ENCODE results near the gene NBEA. TPM values are rescaled to one million over a fixed set of nuclear protein-coding genes. Genes with fewer than 3 reads are reported as not detected.

Gene NBEA
- total RNA-seq, 1 donor from 2014 or later = 3.9 TPM

DNA sequence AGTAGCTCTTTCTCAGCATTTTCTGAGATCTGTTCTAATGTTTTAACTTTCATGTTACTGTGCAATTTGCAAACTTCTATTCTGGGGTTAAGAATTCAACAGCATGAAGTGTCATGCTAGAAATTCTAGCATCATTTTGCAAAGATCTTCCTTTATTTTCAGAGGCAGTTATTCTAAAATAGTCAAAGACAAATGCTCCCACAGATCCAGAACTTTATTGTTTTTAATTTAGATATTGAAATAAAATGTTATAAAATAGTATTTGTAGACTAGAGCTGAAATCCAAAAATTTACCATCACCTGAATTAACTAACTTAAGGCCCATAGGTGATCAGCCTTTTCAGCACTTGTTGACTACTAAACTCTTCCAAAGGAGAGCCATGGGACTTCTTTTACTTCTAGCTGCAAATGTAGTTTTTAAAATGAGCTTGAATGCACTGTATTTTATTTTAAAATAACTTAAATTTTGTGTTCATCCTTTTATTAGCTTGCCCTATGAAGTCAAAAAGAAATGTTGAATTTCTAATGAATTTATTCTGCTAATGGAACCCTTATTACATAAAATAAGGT lies 531.2 kb downstream of the NBEA start:
- Mint-ChIP-seq H3K4me3 (no peak overlapping the region), H3K36me3 (ENCODE audit: low read depth) (no peaks in the 10 kb centered on the region), H3K9me3 (peaks cover 2% of the 10 kb centered on the region), H3K27ac (no peak overlapping the region), H3K4me1 (peaks cover 31% of the 10 kb centered on the region), H3K27me3 (peaks cover 72% of the 10 kb centered on the region)
- TF ChIP-seq CTCF (IDR thresholded peaks at IDR 0.05) = no peak
- intact Hi-C loops (cut with micrococcal nuclease) = no loop called here
- ChIA-PET POLR2A (no interaction called here), CTCF (no interaction called here)
- ATAC-seq (ENCODE audit: low read depth) (no peak), DNase-seq (no peak)

- peaks cover 35% of the 10 kb centered on the region for H3K4me1 Mint-ChIP-seq
- peaks cover 2% of the 10 kb centered on the region for H3K9me3 Mint-ChIP-seq
- ChIA-PET CTCF (no interaction called here), POLR2A (no interaction called here)
- no peak overlapping the region for H3K27ac Mint-ChIP-seq
- DNase-seq (no peak), ATAC-seq (ENCODE audit: low read depth) (no peak)
- intact Hi-C loops (cut with micrococcal nuclease) = no loop called here
- H3K27me3 Mint-ChIP-seq = peaks cover 71% of the 10 kb centered on the region
- no peaks in the 10 kb centered on the region for H3K36me3 Mint-ChIP-seq (ENCODE audit: low read depth)
- no peak overlapping the region for H3K4me3 Mint-ChIP-seq
- TF ChIP-seq CTCF (IDR thresholded peaks at IDR 0.05) = no peak
These were observed 531.7 kb downstream of the NBEA start for GRCh38 chr13:35473802-35474201.

- ATAC-seq (ENCODE audit: low read depth) = no peak
- peaks cover 36% of the 10 kb centered on the region for H3K4me1 Mint-ChIP-seq
- intact Hi-C loops (cut with micrococcal nuclease) = no loop called here
- H3K4me3 Mint-ChIP-seq = peak overlapping the region; percentile 76
- ChIA-PET POLR2A (no interaction called here), CTCF (no interaction called here)
- H3K36me3 Mint-ChIP-seq (ENCODE audit: low read depth) = no peaks in the 10 kb centered on the region
- no peak overlapping the region for H3K27ac Mint-ChIP-seq
- H3K9me3 Mint-ChIP-seq = peaks cover 2% of the 10 kb centered on the region
- no peak for TF ChIP-seq CTCF (IDR thresholded peaks at IDR 0.05)
- no peak for DNase-seq
- peaks cover 71% of the 10 kb centered on the region for H3K27me3 Mint-ChIP-seq
These were observed 532.6 kb downstream of the NBEA start for GRCh38 chr13:35474496-35475211.

DNA sequence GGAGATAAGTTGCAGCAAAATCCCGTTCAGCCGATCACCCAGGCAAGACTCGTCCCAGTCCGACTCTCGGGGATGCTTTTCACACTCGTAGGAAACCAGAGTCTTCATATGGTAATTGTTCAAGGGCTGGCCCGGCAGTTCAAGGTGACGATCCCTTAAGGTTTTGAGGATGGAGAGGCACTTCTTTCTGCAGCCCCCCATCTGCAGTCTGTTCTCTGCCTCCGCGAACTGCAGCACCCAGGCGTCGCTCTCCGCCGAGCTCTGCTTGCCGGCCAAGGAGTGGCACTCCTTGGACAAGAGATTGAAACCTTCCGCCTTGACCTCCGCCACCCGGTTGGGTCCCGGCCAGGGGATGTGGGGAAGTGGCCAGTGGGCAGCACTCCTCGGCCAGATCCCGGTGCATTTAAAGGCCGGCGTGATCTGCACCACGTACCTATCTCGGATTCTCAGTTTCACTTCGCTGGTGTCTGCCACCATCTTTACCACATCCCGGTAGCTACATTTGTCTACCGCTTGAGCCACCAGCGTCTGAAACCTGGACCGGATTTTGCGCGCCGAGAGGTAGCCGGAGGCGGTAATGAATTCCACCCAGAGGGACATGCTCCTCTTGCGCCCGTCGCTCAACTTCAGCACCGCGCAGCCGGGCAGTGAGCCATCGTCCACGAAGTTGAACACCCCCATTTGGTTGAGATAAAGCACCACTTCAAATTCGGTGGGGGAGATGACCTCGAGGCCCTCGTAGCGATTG lies 533.3 kb downstream of the NBEA start:
- Mint-ChIP-seq H3K9me3 (peaks cover 2% of the 10 kb centered on the region), H3K27me3 (peaks cover 66% of the 10 kb centered on the region), H3K4me1 (peaks cover 35% of the 10 kb centered on the region), H3K36me3 (ENCODE audit: low read depth) (no peaks in the 10 kb centered on the region), H3K27ac (no peak overlapping the region), H3K4me3 (peak overlapping the region; percentile 76)
- POLR2A ChIA-PET = no interaction called here
- CTCF ChIA-PET = no interaction called here
- ATAC-seq (ENCODE audit: low read depth) (no peak), DNase-seq (no peak)
- intact Hi-C loops (cut with micrococcal nuclease) = no loop called here
- TF ChIP-seq CTCF (IDR thresholded peaks at IDR 0.05) = no peak

Measured in activated B cell treated with CpG ODN at 0.5 μM for 24 hours (primary cell).